ENCODE data around the gene TMEM63C. TPM values are rescaled to one million over a fixed set of nuclear protein-coding genes. Genes with fewer than 3 reads are reported as not detected.

The TMEM63C gene
- total RNA-seq, 1 experiment from 2014 or later: 5.7 TPM

DNA sequence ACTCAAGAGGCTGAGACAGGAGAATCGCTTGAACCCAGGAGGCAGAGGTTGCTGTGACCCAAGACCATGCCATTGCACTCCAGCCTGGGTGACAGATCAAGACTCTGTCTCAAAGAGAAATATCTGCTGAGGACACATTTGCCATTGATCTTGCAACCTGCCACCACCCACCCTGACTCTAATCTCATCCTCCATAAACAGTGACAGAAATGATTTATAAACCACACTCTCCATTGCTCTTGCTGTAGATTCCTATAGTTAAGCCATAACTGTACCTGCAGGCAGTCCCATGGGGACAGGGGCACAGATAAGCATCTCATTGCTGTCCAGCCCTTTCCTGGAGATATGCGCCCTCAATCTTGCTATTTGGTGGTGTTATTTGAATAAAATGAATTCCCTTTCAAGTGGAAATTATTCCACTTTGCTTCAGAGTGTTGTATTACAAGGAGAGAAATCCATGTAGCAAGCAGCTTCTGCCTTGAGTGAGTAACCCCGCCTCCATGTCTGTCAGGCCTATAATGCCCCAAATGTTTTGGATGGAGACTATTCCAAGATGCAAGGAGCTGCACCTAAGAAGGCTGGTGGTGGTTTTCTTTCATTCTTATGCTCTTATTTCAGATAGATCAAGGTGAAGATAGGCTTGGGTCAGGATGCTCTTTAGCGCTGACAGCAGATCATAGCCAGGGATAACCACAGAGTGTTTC is 37.0 kb upstream of the TMEM63C start (continued):
- TF ChIP-seq ZNF274 (IDR thresholded peaks at IDR 0.05; ENCODE audit: low read depth, low read length) (no peak), EZH2 (IDR thresholded peaks at IDR 0.05) (no peak), ZFX (IDR thresholded peaks at IDR 0.05) (no peak), CBX3 (IDR thresholded peaks at IDR 0.05; ENCODE audit: low read depth) (no peak), EZH2phosphoT487 (IDR thresholded peaks at IDR 0.05; ENCODE audit: borderline replicate concordance) (no peak), POLR2AphosphoS5 (IDR thresholded peaks at IDR 0.05; ENCODE audit: low read depth, low read length) (no peak), SRF (IDR thresholded peaks at IDR 0.05; ENCODE audit: low read depth) (no peak), JUND (IDR thresholded peaks at IDR 0.05) (no peak)
- TF ChIP-seq, protein P1, sequence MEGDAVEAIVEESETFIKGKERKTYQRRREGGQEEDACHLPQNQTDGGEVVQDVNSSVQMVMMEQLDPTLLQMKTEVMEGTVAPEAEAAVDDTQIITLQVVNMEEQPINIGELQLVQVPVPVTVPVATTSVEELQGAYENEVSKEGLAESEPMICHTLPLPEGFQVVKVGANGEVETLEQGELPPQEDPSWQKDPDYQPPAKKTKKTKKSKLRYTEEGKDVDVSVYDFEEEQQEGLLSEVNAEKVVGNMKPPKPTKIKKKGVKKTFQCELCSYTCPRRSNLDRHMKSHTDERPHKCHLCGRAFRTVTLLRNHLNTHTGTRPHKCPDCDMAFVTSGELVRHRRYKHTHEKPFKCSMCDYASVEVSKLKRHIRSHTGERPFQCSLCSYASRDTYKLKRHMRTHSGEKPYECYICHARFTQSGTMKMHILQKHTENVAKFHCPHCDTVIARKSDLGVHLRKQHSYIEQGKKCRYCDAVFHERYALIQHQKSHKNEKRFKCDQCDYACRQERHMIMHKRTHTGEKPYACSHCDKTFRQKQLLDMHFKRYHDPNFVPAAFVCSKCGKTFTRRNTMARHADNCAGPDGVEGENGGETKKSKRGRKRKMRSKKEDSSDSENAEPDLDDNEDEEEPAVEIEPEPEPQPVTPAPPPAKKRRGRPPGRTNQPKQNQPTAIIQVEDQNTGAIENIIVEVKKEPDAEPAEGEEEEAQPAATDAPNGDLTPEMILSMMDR (IDR thresholded peaks at IDR 0.05 in 2 of 3, conservative IDR thresholded peaks at IDR 0.05 in 1 of 3; ENCODE audit: borderline replicate concordance in 1 of 3, insufficient read depth in 1 of 3, low read depth in 2 of 3, low read length in 2 of 3): no peak

DNA sequence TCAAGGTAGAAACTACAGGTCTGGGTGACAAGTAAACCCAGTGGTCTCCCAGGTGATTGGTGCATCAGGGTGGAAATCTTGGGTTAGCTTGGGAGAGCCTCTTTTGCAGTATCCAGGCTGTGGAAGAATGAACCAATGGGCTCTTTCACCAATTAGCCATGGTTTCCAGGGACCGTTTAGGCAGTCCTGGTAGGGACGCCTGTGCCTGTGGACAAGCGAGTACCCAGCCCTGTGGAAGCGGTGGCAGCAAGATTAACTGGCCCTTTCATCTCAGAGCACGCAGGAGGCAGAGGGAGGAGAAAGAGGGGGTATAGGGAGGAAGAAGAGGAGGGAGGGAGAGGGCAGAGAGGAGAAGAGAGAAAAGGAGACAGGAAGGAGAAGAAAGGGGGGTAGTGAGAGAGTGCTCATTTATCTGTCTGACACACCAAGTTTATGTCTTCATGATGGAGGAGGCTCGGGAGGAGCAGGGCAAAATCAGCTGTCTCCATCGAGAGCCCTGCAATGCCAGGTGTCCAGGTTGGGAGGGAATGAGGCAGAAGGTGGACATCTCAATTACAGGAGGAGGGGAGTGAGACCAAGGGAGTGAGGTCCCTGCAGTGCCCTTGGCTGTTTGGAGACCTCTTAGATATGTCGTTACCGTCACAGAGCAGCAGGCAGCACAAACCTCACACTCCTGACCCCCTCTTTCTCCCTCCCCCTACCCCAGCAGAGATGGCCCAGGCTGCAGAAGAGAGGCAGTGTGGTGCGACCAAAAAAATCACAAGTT is 35.4 kb upstream of the TMEM63C start:
- Histone ChIP-seq H3K79me2 (ENCODE audit: insufficient read depth, low read length) (no peaks in the 10 kb centered on the region), H3K4me1 (ENCODE audit: control insufficient read depth in 1 of 2, insufficient read depth in 2 of 2, low read length in 2 of 2) (peaks cover 0 to 5% of the 10 kb centered on the region in 2 experiments; a peak in 1 of 4 replicates), H3K36me3 (ENCODE audit: control insufficient read depth in 1 of 2, insufficient read depth in 2 of 2, low read length in 2 of 2) (no peaks in the 10 kb centered on the region), H3K9me2 (ENCODE audit: insufficient read depth) (no peaks in the 10 kb centered on the region), H3K4me3 (replicated peaks in 1 of 2; ENCODE audit: low read depth in 1 of 2, low read length in 2 of 2) (no peak overlapping the region), H4K20me1 (ENCODE audit: insufficient read depth) (no peaks in the 10 kb centered on the region), H3K9me3 (ENCODE audit: control insufficient read depth in 1 of 2, insufficient read depth in 1 of 2, low read depth in 1 of 2, low read length in 2 of 2) (no peaks in the 10 kb centered on the region), H2AFZ (ENCODE audit: low read depth, low read length, poor library complexity, severe bottlenecking) (no peak overlapping the region), H3K27me3 (ENCODE audit: insufficient read depth, low read length) (peaks cover 13% of the 10 kb centered on the region; the same call in 1 of the 2 replicates), H3K9ac (ENCODE audit: low read length) (no peak overlapping the region), H3K27ac (ENCODE audit: low read depth, low read length) (no peak overlapping the region), H3K4me2 (ENCODE audit: low read length) (no peak overlapping the region)
- intact Hi-C loops (cut with micrococcal nuclease): no loop called here
- TF ChIP-seq RAD21 (IDR thresholded peaks at IDR 0.05; ENCODE audit: low read depth) (no peak), TCF7L2 (IDR thresholded peaks at IDR 0.05; ENCODE audit: borderline replicate concordance, extremely low read depth, insufficient read depth, insufficient read length) (no peak), JUND (IDR thresholded peaks at IDR 0.05) (no peak), CEBPB (IDR thresholded peaks at IDR 0.05; ENCODE audit: low read depth) (no peak), SIN3A (IDR thresholded peaks at IDR 0.05; ENCODE audit: low read depth) (no peak), POLR2AphosphoS5 (IDR thresholded peaks at IDR 0.05; ENCODE audit: low read depth, low read length) (no peak), ZNF274 (IDR thresholded peaks at IDR 0.05; ENCODE audit: low read depth, low read length) (no peak)
- TF ChIP-seq, protein P2, sequence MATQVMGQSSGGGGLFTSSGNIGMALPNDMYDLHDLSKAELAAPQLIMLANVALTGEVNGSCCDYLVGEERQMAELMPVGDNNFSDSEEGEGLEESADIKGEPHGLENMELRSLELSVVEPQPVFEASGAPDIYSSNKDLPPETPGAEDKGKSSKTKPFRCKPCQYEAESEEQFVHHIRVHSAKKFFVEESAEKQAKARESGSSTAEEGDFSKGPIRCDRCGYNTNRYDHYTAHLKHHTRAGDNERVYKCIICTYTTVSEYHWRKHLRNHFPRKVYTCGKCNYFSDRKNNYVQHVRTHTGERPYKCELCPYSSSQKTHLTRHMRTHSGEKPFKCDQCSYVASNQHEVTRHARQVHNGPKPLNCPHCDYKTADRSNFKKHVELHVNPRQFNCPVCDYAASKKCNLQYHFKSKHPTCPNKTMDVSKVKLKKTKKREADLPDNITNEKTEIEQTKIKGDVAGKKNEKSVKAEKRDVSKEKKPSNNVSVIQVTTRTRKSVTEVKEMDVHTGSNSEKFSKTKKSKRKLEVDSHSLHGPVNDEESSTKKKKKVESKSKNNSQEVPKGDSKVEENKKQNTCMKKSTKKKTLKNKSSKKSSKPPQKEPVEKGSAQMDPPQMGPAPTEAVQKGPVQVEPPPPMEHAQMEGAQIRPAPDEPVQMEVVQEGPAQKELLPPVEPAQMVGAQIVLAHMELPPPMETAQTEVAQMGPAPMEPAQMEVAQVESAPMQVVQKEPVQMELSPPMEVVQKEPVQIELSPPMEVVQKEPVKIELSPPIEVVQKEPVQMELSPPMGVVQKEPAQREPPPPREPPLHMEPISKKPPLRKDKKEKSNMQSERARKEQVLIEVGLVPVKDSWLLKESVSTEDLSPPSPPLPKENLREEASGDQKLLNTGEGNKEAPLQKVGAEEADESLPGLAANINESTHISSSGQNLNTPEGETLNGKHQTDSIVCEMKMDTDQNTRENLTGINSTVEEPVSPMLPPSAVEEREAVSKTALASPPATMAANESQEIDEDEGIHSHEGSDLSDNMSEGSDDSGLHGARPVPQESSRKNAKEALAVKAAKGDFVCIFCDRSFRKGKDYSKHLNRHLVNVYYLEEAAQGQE (IDR thresholded peaks at IDR 0.05; ENCODE audit: low read depth): no peak
- POLR2A ChIA-PET: no interaction called here
- CTCF ChIA-PET: interaction anchor here (1.3 kb wide), 1 partner anchor 270 kb away, joined by 3 read pairs; no protein-coding TSS in a partner anchor
- ATAC-seq: no peak
- no TSS peak for BruUV-seq (replicated peaks)
- RAD21 ChIA-PET (ENCODE audit: low non-redundant PET in 1 of 2, low total read pairs in 2 of 2, uncharacterized antibody in 2 of 2, unreplicated experiment in 2 of 2): no interaction called here
- DNase-seq (ENCODE audit: low read depth, low spot score): no peak

Measured in HCT116 (cell line).